GM21381 (cell line): ENCODE results near the gene KBTBD13.

ENCODE experiments used
- ATAC-seq: cut with Tn5 transposase; IDR thresholded peaks from one replicate; pipeline ENCODE4 v1.9.1; 2021; ENCODE audit warnings: mild to moderate bottlenecking, moderate library complexity; ENCODE audit not compliant: unreplicated experiment

Gene KBTBD13

GRCh38 chr15:65051266-65051665 is 25.3 kb upstream of the KBTBD13 start:
- ATAC-seq: no peak

DNA sequence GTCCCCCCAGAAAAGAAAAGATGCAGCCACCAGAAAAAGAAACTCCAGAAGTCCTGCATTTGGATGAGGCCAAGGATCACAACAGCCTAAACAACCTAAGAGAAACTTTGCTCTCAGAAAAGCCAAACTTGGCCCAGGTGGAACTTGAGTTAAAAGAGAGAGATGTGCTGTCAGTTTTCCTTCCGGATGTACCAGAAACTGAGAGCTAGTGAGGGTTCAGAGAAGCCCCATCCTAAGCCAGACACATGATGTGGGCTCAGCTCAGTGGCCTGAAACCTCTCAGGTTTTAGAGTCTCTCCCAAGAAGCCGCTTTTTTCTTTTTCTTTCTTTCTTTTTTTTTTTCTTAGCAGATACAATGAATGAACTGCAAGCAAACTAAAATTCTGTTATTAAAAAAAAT is 23.6 kb upstream of the KBTBD13 start:
- ATAC-seq: no peak

GRCh38 chr15:65054333-65055200 is 22.0 kb upstream of the KBTBD13 start:
- ATAC-seq: no peak

- ATAC-seq: no peak
Observed at GRCh38 chr15:65055201-65055870, 21.2 kb upstream of the KBTBD13 start.

DNA sequence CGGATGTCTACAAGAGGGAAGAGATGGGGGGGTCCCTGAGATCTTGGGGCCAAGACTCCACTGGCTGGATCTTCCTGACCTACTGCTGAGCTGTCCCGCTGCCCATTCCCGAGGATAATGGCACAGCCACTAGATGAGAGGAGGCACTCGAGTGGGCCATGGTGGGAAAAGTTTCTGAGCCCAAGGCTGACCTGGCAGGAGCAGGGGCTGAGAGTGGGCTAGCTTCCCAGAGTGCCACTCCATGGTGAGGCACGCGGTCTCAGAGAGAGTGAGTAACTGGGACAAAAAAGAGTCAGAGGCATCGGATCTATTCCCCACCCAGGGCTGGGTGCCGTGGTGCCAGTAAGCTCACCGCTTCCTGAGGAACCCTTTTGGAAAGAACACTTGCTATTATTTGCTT is 20.4 kb upstream of the KBTBD13 start:
- ATAC-seq: no peak

DNA sequence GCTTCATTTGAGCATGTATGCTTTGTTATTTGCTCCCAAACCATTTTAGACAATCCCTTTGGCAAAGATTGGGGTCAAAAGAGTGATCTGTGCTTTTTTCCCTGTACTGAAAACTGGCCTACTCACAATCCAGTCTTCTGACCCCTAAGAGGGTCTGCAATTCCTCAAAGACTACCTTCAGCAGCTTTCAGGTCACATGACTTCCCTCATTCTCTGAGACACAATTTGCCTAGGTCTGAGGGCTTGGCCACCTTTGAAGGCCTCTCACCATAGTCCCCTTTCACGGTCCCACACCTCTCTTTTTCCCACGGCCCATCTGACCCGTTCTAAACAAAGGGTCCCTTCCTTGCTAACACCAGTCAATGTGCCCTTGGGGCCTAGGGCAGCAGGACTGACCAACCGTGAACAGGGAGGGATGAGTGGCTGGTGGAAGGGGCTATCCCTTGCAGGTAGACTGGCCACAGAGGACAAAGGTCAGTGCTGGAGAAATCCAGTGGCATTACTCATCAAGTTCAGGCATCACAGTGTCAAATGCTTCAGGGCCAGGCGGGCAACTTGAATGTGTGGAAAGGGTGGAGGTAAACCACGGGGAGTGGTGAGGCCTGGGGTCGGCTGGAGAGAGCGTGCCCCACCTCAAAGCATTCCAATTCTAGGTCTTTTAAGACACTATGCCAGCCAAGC is 19.5 kb upstream of the KBTBD13 start:
- ATAC-seq: no peak

DNA sequence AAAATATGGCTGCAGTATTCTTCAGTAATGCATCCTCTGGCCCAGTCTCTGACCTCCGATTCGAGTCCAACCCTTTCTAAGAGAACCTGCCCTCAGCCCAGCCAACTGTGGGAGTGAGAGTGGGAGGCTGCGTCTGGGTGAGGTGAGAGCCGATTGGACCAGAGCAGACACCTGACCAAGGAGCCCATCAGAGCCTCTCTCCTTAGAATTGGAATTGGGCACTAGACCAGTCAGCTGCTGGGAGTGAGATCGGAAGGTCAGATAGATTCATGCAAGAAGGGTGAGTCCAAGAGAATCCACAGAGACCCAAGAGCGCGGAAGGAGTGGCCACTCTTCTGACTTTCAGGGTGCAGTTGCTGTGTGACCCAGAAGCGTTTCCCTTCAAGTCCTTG is 19.0 kb upstream of the KBTBD13 start:
- no peak for ATAC-seq

DNA sequence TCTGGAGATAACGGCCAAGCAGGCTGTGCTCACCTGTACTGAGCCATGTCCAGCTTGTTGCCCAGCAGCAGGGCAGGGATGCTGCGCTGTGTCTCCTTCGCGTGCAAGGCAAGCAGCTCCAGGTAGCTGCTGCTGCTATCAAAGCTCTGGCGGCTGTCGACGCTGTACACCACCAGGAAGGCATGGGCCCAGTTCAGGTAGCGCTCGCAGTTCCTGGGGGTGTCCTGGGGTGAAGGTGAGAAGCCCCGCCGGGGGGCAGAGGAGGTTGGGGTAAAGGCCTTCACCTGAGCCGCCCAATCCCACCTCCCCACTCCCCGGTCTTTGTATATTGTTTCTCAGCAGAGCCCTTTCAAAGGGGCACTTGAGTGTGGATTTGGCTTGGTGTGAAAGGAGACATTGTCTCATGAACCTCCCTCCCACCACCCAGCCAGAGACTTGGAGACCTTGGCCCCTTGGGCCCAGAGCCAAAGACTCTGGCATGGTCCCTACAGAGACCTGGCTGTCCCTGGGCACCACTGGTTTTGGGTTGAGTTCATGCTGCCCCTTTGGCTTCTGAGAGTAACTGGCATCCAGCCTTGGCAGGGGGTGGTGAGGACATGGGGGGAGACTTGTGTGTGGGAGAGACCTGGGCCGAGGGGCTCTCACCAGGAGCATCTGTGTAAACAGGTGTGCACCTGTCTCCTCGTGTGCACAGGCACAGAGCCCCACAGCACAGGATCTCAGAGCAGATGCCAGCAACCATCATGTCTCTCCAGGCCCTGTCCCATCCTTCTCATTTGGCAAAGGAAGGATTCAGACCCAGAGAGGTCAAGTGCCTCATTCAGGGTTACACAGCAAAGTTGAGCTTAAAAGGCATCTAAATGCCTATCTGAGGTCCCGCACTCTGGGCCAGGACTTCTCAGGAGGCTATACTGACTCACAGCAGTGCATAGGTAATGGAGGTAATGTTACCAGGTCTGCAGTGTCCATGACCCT is 17.9 kb upstream of the KBTBD13 start:
- ATAC-seq: no peak

DNA sequence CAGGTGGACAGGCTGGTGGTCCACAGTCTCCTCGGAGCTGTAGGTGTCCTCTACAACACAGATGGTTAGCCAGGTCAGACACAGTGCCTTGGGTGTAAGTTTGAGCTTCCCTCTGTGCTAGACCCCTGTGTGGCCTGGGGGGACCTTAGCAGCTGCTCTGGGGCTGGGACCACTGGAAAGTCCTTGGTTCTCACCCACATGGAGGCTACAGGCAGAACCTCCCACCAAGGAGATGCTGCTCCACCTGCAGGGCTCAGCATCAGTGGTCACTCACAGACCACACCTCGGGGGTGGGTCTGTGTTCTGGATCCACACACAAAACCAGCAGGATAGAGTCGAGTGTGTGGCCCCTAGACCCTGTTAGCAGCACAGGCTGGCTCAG is 17.2 kb upstream of the KBTBD13 start:
- no peak for ATAC-seq

GRCh38 chr15:65059931-65060596 is 16.5 kb upstream of the KBTBD13 start:
- no peak for ATAC-seq

DNA sequence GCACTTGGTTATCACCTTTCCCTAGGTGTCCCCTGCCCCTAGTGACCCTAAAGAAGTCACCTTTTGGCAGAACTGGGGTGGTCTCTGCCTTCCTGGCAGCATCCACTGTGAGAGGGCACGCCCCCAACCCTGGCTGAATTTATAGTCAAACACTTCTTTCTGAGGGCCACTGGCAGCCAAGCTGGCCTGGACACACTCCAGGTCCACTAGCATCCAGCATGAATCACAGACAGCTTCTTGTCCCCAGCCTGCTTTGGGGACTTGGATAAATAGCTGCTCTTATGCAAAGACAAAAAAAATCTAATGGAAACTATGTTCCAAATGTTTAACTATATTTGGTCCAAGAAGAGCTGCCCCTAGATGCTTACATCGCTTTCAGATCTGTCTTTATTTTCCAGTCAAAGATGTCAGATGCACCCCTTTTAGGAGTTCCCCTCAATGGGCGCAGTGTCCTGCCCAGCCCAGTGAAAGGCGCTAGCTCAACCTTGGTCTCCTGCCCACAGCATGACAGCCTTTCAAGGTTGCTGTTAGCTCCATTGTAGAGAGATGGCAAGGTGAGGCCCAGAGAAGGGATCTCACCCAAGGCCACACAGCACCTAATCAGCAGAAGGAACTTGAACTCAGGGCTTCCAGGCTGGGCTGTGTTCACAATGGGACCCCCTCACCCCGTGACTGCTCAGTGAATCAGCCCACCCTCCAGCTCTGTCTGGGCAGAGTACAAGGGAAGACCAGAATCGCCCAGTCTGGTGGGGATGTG is 15.7 kb upstream of the KBTBD13 start:
- no peak for ATAC-seq

DNA sequence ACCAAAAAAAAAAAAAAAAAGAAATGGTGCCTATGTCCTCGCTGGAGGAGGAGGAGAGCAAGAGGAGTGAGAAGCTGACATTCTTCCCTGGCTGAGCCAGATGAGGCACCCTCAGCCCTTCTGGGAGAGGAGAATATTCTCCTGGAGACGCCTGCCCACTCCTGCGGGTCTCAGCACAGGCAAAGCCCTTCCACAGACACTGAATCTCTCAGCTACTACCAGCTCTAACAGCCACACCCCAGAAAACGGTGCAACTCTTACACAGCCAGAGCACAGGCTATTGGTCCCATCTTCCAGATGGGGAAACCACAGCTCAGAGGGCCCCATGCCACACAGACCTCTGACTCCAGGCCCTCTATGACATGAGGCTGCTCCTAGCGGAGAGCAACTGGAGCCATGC is 14.5 kb upstream of the KBTBD13 start:
- no peak for ATAC-seq

DNA sequence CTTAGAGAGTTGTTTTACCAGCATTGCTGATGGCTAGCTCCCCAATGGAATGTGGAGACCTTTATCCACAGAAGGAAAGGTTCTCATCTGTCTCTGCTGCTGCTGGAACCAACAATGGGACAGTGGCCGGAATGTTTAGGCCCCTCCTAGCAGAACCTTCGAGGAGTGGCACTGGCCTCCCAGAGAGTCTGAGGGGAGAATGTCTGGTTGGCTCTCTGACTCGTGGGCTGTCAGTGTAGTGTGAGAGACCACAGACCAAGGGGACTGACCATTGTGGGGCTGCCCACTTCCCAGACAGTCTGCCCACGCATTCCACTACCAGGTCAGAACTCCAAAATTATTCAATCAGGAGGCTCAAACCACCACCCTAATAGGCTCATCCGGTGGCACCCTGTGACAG is 13.8 kb upstream of the KBTBD13 start:
- ATAC-seq: no peak

DNA sequence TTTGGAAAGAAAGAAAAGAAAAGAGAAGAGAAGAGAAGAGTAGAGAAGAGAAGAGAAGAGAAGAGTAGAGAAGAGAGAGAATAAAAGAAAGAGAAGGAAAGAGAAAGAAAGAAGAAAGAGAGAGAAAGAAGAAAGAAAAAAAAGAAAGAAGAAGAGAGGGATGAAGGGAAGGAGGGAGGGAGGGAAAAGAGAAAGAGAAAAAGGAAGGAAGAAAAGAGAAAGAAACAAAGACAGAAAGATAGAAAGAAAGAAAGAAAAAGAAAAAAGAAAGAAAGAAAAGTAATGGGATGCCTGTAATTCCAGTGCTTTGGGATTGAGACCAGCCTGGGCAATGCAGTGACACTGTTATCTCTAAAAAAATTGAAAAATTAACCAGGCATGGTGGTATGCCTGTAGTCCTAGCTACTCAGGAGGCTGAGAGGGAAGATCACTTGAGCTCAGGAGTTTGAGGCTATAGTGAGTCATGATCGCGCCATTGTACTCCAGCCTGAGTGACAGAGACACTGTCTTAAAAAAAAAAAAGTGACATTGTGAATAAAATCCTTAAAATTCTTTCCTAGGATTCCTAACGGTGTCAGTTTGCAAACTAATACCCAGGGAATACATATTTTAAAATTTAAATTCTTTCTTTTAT is 10.4 kb upstream of the KBTBD13 start:
- no peak for ATAC-seq

DNA sequence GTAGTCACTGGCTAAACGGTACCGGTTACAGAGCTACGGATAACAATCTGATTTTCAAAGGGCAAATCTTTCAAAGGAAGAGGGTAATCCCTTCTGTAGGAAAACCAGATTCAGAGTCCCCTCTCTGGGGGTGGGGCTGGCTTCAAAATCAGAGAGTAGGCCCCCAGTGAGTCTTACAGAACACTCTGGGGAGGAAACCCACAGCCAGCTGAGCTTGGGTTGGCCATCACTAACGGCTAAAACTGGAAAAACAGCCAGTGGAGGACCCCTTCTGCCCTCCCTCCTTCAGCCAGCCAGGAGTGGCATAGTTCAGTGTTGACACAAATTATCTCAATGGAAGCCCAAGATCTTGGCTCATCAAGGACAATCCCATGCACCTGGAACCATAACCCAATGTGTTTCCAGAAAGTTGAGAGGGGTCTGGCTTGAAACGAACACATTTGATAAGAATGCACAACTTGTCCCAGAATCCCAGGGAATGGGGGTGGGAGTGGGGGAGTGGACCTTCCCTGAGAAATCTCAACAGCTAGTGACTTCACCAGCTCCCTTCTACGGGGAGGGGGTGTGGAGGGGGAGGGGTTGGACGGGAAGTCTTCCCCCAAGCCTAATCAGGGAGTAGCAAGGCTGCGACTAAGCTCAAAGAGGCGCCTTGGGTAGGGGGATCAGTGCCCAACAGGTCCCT is 9.8 kb upstream of the KBTBD13 start:
- no peak for ATAC-seq

GRCh38 chr15:65067317-65067644 is 9.3 kb upstream of the KBTBD13 start:
- ATAC-seq: no peak

GRCh38 chr15:65067645-65068402 is 8.7 kb upstream of the KBTBD13 start, which contains the start of gene RASL12:
Gene RASL12 (minus strand): TSS chr15:65067991. CDS start chr15:65067835, 156 bp downstream.
- ATAC-seq: no peak

DNA sequence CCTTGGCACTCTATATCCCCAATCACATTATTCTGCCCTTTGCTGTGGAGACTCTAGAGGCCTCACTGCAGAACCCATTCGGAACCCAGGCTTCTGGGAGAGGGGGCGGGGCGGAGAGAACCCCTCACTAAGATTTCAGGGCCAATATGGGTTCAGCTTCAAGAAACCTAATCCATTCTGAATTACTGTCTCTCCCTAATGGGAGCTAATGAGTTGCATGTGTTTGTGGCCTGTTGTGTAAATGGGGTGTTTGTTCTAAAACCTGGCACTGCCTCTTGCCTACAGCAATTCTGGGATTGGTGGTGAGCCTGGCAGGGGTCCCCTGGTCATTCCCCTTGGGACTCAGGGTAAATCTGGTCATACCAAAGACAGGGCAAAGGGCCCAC is 8.2 kb upstream of the KBTBD13 start:
- ATAC-seq: no peak
